RWPE1 (cell line): ENCODE results near the gene PCSK2.
A peak's percentile ranks its signal among the peaks of the same experiment; 100 is the strongest.

Experiments used
- CTCF ChIA-PET: fragments of 350-600 bp; sonication (Branson Sonifier 250); formaldehyde crosslinking; extraction: SDS; loops from one replicate; lab custom pipeline; 2021; lab: Yijun Ruan, JAX
- POLR2A ChIA-PET: fragments of 400-600 bp; formaldehyde crosslinking; extraction: SDS; loops from one replicate; lab custom pipeline; 2020; ENCODE audit warnings: antibody characterized with exemption; ENCODE audit not compliant: low non-redundant PET; lab: Yijun Ruan, JAX
- DNase-seq: peaks from one replicate; pipeline ENCODE4 v3.0.0; 2012; ENCODE audit warnings: low spot score
- H3K27ac ChIP-seq: fragments of 450-650 bp; 2 replicates; pipeline ENCODE4 v1.5.1; 2017
- CTCF ChIP-seq: fragments of 450-650 bp; conservative IDR thresholded peaks from 2 replicates; pipeline ENCODE4 v1.5.1; 2017; ENCODE audit warnings: low read depth, mild to moderate bottlenecking

The PCSK2 gene

DNA sequence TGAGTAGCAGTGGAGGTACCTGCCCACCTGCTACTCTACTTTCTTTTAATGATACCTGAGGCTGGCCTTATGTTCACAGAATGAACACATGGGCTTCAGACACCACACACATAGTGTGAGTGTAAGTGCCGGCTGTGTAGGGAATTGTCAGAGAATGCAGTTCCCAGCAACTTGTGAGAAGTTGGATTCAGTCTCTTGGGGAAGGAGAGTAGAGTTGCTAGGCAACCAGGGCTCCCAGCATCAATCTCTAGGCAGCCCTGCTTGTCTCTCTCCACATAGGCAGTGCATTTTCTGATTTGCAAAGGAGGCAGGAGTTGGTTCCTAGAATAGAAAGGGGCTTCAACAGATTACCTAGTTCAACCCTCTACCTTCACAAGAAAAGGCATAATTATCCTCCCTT lies 230.2 kb downstream of the PCSK2 start:
- no peak for DNase-seq
- CTCF ChIA-PET: no interaction called here
- no peak for TF ChIP-seq CTCF
- POLR2A ChIA-PET: no interaction called here
- no peak overlapping the region for H3K27ac ChIP-seq

DNA sequence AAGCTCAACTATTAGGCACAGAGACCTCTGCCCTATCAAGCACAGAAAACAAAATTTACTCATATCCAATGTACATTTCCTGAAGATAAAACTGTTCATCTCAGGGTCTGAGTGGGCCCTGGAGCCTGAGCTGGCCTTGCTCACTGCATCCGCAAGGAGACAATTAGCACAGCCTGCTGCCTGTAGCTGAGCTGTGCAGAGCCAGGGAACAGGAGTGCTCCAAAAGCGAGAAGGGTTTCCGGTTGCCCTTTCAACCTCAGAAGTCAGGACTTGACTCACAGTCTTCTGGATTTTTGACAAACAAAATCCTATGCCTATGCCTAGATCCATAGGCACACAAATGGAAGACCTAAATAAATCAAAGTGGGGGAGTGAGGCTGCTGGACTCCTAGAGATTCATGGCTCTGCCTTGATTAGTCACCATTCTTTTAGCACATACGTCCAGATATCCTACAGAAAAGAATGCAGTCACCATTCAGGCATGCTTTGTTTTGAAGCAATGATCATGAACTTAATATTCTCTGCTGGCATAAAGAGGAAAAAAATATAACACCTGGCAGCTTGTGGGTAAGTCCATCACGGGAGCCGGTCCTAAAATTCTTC lies 230.8 kb downstream of the PCSK2 start:
- no peak for TF ChIP-seq CTCF
- ChIA-PET CTCF (no interaction called here), POLR2A (no interaction called here)
- H3K27ac ChIP-seq: no peak overlapping the region
- peak; percentile 25 for DNase-seq

DNA sequence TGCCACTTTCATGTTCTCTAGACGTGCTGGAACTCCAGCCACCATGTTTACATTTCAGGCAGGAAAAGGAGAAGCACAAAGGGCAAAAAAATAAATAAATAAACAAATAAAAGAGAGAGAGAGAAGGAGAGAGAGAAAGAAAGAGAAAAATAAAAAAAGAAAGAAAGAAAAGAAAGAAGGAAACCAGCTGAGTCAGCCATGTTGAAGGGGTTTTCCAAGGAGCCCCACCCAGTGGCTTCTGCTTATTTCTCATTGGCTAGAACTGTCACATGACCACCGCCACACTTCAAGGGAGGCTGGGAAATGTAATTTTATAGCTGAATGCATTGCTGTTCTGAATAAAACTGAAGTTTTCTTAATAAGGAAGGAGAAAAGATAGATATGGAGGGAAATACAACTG lies 233.3 kb downstream of the PCSK2 start:
- no peak overlapping the region for H3K27ac ChIP-seq
- POLR2A ChIA-PET: no interaction called here
- no peak for TF ChIP-seq CTCF
- CTCF ChIA-PET: interaction anchor here (0.6 to 0.8 kb wide), 2 partner anchors 405 to 658 kb away, joined by 3 to 4 read pairs; no protein-coding TSS in a partner anchor
- DNase-seq: no peak

GRCh38 chr20:17461941-17462340 lies 235.1 kb downstream of the PCSK2 start:
- no peak for DNase-seq
- POLR2A ChIA-PET: no interaction called here
- TF ChIP-seq CTCF: no peak
- H3K27ac ChIP-seq: no peak overlapping the region
- CTCF ChIA-PET: interaction anchor here (0.6 to 1.1 kb wide), 2 partner anchors 30 to 1254 kb away, joined by 3 to 4 read pairs; no protein-coding TSS in a partner anchor

GRCh38 chr20:17463711-17464110 lies 236.9 kb downstream of the PCSK2 start:
- DNase-seq: no peak
- TF ChIP-seq CTCF: no peak
- H3K27ac ChIP-seq: no peak overlapping the region
- ChIA-PET POLR2A (no interaction called here), CTCF (no interaction called here)

- CTCF ChIA-PET: no interaction called here
- DNase-seq: no peak
- POLR2A ChIA-PET: no interaction called here
- no peak overlapping the region for H3K27ac ChIP-seq
- no peak for TF ChIP-seq CTCF
Measured at GRCh38 chr20:17465236-17465635, 238.4 kb downstream of the PCSK2 start.
